ENCODE data around the gene AVPR2. TPM values are rescaled to one million over a fixed set of nuclear protein-coding genes. Genes with fewer than 3 reads are reported as not detected.

AVPR2 gene
- total RNA-seq, 1 experiment from 2014 or later = not detected

- no peaks in the 10 kb centered on the region for H3K27me3 ChIP-seq
- H3K9me3 ChIP-seq (replicated peaks) = no peaks in the 10 kb centered on the region
- no peak for DNase-seq
- peaks cover 6% of the 10 kb centered on the region for H3K4me1 ChIP-seq
- H3K4me3 ChIP-seq = no peak overlapping the region
- no peaks in the 10 kb centered on the region for H3K36me3 ChIP-seq
- H3K27ac ChIP-seq = no peak overlapping the region
Observed at GRCh38 chrX:153925387-153925738, 20.9 kb downstream of the AVPR2 start.

GRCh38 chrX:153925739-153926551 lies 21.5 kb downstream of the AVPR2 start, which contains the start of gene ARHGAP4:
Gene ARHGAP4 (minus strand): TSS chrX:153926264. CDS start chrX:153926202, 62 bp downstream.
- H3K9me3 ChIP-seq (replicated peaks) = no peaks in the 10 kb centered on the region
- peaks cover 6% of the 10 kb centered on the region for H3K4me1 ChIP-seq
- peak within 1 kb of the TSS; percentile 93 for H3K27ac ChIP-seq
- DNase-seq = no peak
- peak within 1 kb of the TSS; percentile 78 for H3K4me3 ChIP-seq
- no peaks in the 10 kb centered on the region for H3K36me3 ChIP-seq
- H3K27me3 ChIP-seq = no peaks in the 10 kb centered on the region

GRCh38 chrX:153926552-153926857 lies 22.0 kb downstream of the AVPR2 start:
- H3K27me3 ChIP-seq = no peaks in the 10 kb centered on the region
- H3K36me3 ChIP-seq = no peaks in the 10 kb centered on the region
- peak overlapping the region; percentile 93 for H3K27ac ChIP-seq
- DNase-seq = no peak
- H3K9me3 ChIP-seq (replicated peaks) = no peaks in the 10 kb centered on the region
- peak overlapping the region; percentile 78 for H3K4me3 ChIP-seq
- peaks cover 6% of the 10 kb centered on the region for H3K4me1 ChIP-seq

GRCh38 chrX:153926858-153927671 lies 22.6 kb downstream of the AVPR2 start:
- Histone ChIP-seq H3K36me3 (no peaks in the 10 kb centered on the region), H3K27ac (peak overlapping the region; percentile 93), H3K4me1 (peaks cover 6% of the 10 kb centered on the region), H3K9me3 (replicated peaks) (no peaks in the 10 kb centered on the region), H3K27me3 (no peaks in the 10 kb centered on the region), H3K4me3 (peak overlapping the region; percentile 78)
- DNase-seq = peak; percentile 88 to 91

- DNase-seq = no peak
- Histone ChIP-seq H3K4me3 (peak overlapping the region; percentile 78), H3K27me3 (no peaks in the 10 kb centered on the region), H3K27ac (peak overlapping the region; percentile 93), H3K4me1 (peaks cover 3% of the 10 kb centered on the region), H3K36me3 (no peaks in the 10 kb centered on the region), H3K9me3 (replicated peaks) (no peaks in the 10 kb centered on the region)
Observed at GRCh38 chrX:153927672-153927921, 23.1 kb downstream of the AVPR2 start.

GRCh38 chrX:153927922-153928760 lies 23.7 kb downstream of the AVPR2 start:
- no peaks in the 10 kb centered on the region for H3K36me3 ChIP-seq
- peaks cover 3% of the 10 kb centered on the region; the same call in 1 of the 2 replicates for H3K4me1 ChIP-seq
- peak overlapping the region; percentile 93 for H3K27ac ChIP-seq
- H3K4me3 ChIP-seq = peak overlapping the region; percentile 78
- no peaks in the 10 kb centered on the region for H3K27me3 ChIP-seq
- no peaks in the 10 kb centered on the region for H3K9me3 ChIP-seq (replicated peaks)
- peak; percentile 94 to 96 for DNase-seq

GRCh38 chrX:153928846-153929245 lies 24.4 kb downstream of the AVPR2 start:
- Histone ChIP-seq H3K4me3 (no peak overlapping the region), H3K27ac (no peak overlapping the region), H3K4me1 (peaks cover 3% of the 10 kb centered on the region; the same call in 1 of the 2 replicates), H3K9me3 (replicated peaks) (no peaks in the 10 kb centered on the region), H3K27me3 (no peaks in the 10 kb centered on the region), H3K36me3 (no peaks in the 10 kb centered on the region)
- no peak for DNase-seq

GRCh38 chrX:153929576-153929975 lies 25.1 kb downstream of the AVPR2 start:
- Histone ChIP-seq H3K4me3 (no peak overlapping the region), H3K27me3 (no peaks in the 10 kb centered on the region), H3K9me3 (replicated peaks) (no peaks in the 10 kb centered on the region), H3K27ac (no peak overlapping the region), H3K4me1 (peaks cover 3% of the 10 kb centered on the region; the same call in 1 of the 2 replicates), H3K36me3 (no peaks in the 10 kb centered on the region)
- DNase-seq = no peak

- DNase-seq = no peak
- no peak overlapping the region for H3K4me3 ChIP-seq
- no peaks in the 10 kb centered on the region for H3K27me3 ChIP-seq
- H3K9me3 ChIP-seq (replicated peaks) = no peaks in the 10 kb centered on the region
- H3K27ac ChIP-seq = no peak overlapping the region
- H3K4me1 ChIP-seq = peaks cover 3% of the 10 kb centered on the region; the same call in 1 of the 2 replicates
- H3K36me3 ChIP-seq = no peaks in the 10 kb centered on the region
Observed at GRCh38 chrX:153930011-153930910, 25.8 kb downstream of the AVPR2 start.

GRCh38 chrX:153931151-153931550 lies 26.7 kb downstream of the AVPR2 start:
- no peaks in the 10 kb centered on the region for H3K36me3 ChIP-seq
- H3K4me1 ChIP-seq = 0 out of 2 replicates have a peak, but pooled peaks cover 3% of the 10 kb centered on the region
- no peaks in the 10 kb centered on the region for H3K27me3 ChIP-seq
- no peaks in the 10 kb centered on the region for H3K9me3 ChIP-seq (replicated peaks)
- no peak overlapping the region for H3K4me3 ChIP-seq
- no peak for DNase-seq
- H3K27ac ChIP-seq = no peak overlapping the region

GRCh38 chrX:153931748-153932147 lies 27.3 kb downstream of the AVPR2 start:
- DNase-seq = no peak
- Histone ChIP-seq H3K4me3 (no peak overlapping the region), H3K9me3 (replicated peaks) (no peaks in the 10 kb centered on the region), H3K36me3 (no peaks in the 10 kb centered on the region), H3K27me3 (no peaks in the 10 kb centered on the region), H3K4me1 (no peaks in the 10 kb centered on the region), H3K27ac (no peak overlapping the region)

GRCh38 chrX:153932220-153932915 lies 27.9 kb downstream of the AVPR2 start:
- no peaks in the 10 kb centered on the region for H3K36me3 ChIP-seq
- H3K4me1 ChIP-seq = no peaks in the 10 kb centered on the region
- no peaks in the 10 kb centered on the region for H3K27me3 ChIP-seq
- H3K9me3 ChIP-seq (replicated peaks) = no peaks in the 10 kb centered on the region
- H3K4me3 ChIP-seq = no peak overlapping the region
- no peak overlapping the region for H3K27ac ChIP-seq
- DNase-seq = no peak

GRCh38 chrX:153933748-153934147 lies 29.3 kb downstream of the AVPR2 start:
- Histone ChIP-seq H3K27ac (no peak overlapping the region), H3K9me3 (replicated peaks) (no peaks in the 10 kb centered on the region), H3K4me1 (no peaks in the 10 kb centered on the region), H3K4me3 (peak overlapping the region; percentile 82), H3K27me3 (no peaks in the 10 kb centered on the region), H3K36me3 (no peaks in the 10 kb centered on the region)
- no peak for DNase-seq
